D341Med (cell line): ENCODE data around the gene GGT7.
"Not testable (repeated sequence)": the region's sequence is repeated elsewhere in the genome, so short reads cannot be mapped to it uniquely, and the experiment has no call there.

Experiments
- DNase-seq: peaks from one replicate; pipeline ENCODE4 v3.0.0; 2012; ENCODE audit warnings: low spot score

GGT7 gene

GRCh38 chr20:34872622-34873224 is at the start of gene GGT7:
Gene GGT7 (minus strand): TSS chr20:34872856. CDS start chr20:34872815, 41 bp downstream.
- DNase-seq, result peak; percentile 94

- DNase-seq, result no peak
These were observed 48.8 kb upstream of the GGT7 start for GRCh38 chr20:34921436-34921835.

- DNase-seq, result no peak
These were observed 47.4 kb upstream of the GGT7 start for GRCh38 chr20:34920055-34920454.

- no peak for DNase-seq
These were observed 44.2 kb upstream of the GGT7 start for GRCh38 chr20:34916774-34917354.

- no peak for DNase-seq
These were observed 43.2 kb upstream of the GGT7 start for GRCh38 chr20:34915749-34916455.

- DNase-seq, result no peak
These were observed 42.5 kb upstream of the GGT7 start for GRCh38 chr20:34915131-34915530.

- DNase-seq, result no peak
These were observed 35.2 kb upstream of the GGT7 start for GRCh38 chr20:34907616-34908469.

GRCh38 chr20:34904202-34904621 is 31.6 kb upstream of the GGT7 start:
- no peak for DNase-seq

- DNase-seq, result not testable (repeated sequence)
These were observed 26.1 kb upstream of the GGT7 start for GRCh38 chr20:34898731-34899130.

GRCh38 chr20:34898129-34898528 is 25.5 kb upstream of the GGT7 start:
- DNase-seq, result not testable (repeated sequence)

- DNase-seq, result no peak
These were observed 23.5 kb upstream of the GGT7 start for GRCh38 chr20:34896086-34896621.

- DNase-seq, result no peak
These were observed 22.8 kb upstream of the GGT7 start for GRCh38 chr20:34895465-34895864.

- DNase-seq, result no peak
These were observed 22.1 kb upstream of the GGT7 start for GRCh38 chr20:34894723-34895122.

GRCh38 chr20:34892671-34893070 is 20.0 kb upstream of the GGT7 start:
- no peak for DNase-seq

- no peak for DNase-seq
These were observed 18.8 kb upstream of the GGT7 start for GRCh38 chr20:34891166-34892062.

GRCh38 chr20:34888468-34888867 is 15.8 kb upstream of the GGT7 start:
- no peak for DNase-seq

GRCh38 chr20:34887023-34887422 is 14.4 kb upstream of the GGT7 start:
- no peak for DNase-seq

- no peak for DNase-seq
These were observed 13.5 kb upstream of the GGT7 start for GRCh38 chr20:34886122-34886521.

- no peak for DNase-seq
These were observed 11.6 kb upstream of the GGT7 start for GRCh38 chr20:34884260-34884659.

GRCh38 chr20:34883809-34884208 is 11.2 kb upstream of the GGT7 start:
- DNase-seq, result no peak

GRCh38 chr20:34883087-34883688 is 10.5 kb upstream of the GGT7 start:
- DNase-seq, result no peak
